ENCODE results near the gene RPGR. TPM values are rescaled to one million over a fixed set of nuclear protein-coding genes. Genes with fewer than 3 reads are reported as not detected.

Gene RPGR
- total RNA-seq, 1 donor from 2014 or later: 12.1 TPM

DNA sequence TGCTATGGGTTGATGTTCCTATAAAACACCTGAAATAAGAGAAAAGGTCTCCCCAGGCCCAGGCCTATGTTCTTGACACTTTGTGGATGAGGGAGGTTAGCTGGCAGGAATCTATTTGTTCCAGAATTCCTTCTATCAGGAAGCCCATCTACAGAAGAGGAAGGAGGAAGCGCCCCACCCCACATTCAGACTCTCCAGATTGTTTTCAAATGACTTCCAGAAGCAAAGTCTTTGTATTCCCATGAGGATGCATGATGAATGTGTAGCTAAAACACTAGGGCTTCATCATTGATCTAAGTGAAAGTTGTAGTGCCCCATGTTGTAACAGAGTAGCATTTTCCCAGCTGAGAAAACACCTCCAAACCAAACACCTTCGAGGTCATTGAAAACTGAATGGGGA, 41.5 kb upstream of the RPGR start:
- H3K36me3 Mint-ChIP-seq: no peaks in the 10 kb centered on the region
- TF ChIP-seq, protein P1, sequence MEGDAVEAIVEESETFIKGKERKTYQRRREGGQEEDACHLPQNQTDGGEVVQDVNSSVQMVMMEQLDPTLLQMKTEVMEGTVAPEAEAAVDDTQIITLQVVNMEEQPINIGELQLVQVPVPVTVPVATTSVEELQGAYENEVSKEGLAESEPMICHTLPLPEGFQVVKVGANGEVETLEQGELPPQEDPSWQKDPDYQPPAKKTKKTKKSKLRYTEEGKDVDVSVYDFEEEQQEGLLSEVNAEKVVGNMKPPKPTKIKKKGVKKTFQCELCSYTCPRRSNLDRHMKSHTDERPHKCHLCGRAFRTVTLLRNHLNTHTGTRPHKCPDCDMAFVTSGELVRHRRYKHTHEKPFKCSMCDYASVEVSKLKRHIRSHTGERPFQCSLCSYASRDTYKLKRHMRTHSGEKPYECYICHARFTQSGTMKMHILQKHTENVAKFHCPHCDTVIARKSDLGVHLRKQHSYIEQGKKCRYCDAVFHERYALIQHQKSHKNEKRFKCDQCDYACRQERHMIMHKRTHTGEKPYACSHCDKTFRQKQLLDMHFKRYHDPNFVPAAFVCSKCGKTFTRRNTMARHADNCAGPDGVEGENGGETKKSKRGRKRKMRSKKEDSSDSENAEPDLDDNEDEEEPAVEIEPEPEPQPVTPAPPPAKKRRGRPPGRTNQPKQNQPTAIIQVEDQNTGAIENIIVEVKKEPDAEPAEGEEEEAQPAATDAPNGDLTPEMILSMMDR (IDR thresholded peaks at IDR 0.05; ENCODE audit: unreplicated experiment): no peak
- no peak overlapping the region for H3K4me3 Mint-ChIP-seq
- DNase-seq (ENCODE audit: low spot score in 2 of 2, unreplicated experiment in 2 of 2): no peak
- peaks cover 4% of the 10 kb centered on the region for H3K4me1 Mint-ChIP-seq
- H3K27me3 Mint-ChIP-seq (ENCODE audit: low read depth): peaks cover 19% of the 10 kb centered on the region
- peaks cover 28% of the 10 kb centered on the region for H3K9me3 Mint-ChIP-seq
- H3K27ac Mint-ChIP-seq: no peak overlapping the region

DNA sequence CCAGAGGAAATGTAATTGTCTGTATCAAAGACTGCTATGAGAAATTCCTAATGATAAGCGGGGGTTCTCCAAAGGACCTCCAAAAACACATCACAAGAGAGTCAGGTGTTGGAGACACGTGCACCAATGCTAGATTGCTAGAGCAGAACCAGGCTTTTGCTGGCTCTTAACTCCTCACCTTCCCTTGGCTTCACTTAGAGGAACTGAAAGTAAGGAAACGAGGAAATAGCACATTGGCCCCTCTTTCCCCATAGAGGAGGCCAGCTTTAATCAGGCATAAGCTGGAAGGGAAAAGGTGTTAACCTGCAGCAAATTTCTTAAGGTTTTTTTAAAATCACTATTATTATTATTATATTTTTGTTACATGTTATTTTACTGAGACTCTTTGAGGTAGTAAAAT, 38.6 kb upstream of the RPGR start:
- no peak overlapping the region for H3K27ac Mint-ChIP-seq
- H3K9me3 Mint-ChIP-seq: peaks cover 25% of the 10 kb centered on the region
- no peaks in the 10 kb centered on the region for H3K36me3 Mint-ChIP-seq
- no peak for DNase-seq (ENCODE audit: low spot score in 2 of 2, unreplicated experiment in 2 of 2)
- H3K27me3 Mint-ChIP-seq (ENCODE audit: low read depth): peaks cover 7% of the 10 kb centered on the region
- TF ChIP-seq, protein P1 (IDR thresholded peaks at IDR 0.05; ENCODE audit: unreplicated experiment): no peak
- no peak overlapping the region for H3K4me3 Mint-ChIP-seq
- no peaks in the 10 kb centered on the region for H3K4me1 Mint-ChIP-seq

DNA sequence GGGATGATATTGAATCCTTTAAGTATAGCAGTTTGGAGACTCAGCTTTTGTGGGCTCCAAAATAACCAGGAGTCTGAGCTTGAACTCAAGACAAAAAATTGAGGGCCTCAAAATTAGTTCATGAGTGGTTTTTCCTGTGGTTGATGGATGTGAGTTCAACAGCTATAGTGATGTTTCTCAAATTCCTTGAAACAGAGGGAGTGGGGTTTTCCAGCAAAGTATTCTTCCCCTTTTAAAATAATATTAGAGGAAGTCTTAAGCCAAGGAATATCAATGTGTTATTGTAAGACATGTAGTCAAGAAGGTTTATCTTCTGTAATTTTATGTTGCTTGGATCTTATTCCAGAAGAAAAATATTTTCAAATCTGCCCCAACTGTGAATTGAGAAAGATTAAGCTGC, 35.7 kb upstream of the RPGR start:
- no peak for DNase-seq (ENCODE audit: low spot score in 2 of 2, unreplicated experiment in 2 of 2)
- H3K36me3 Mint-ChIP-seq: no peaks in the 10 kb centered on the region
- H3K27ac Mint-ChIP-seq: peak overlapping the region; percentile 21
- no peaks in the 10 kb centered on the region for H3K4me1 Mint-ChIP-seq
- no peak overlapping the region for H3K4me3 Mint-ChIP-seq
- TF ChIP-seq, protein P1 (IDR thresholded peaks at IDR 0.05; ENCODE audit: unreplicated experiment): no peak
- no peaks in the 10 kb centered on the region for H3K27me3 Mint-ChIP-seq (ENCODE audit: low read depth)
- peaks cover 14% of the 10 kb centered on the region for H3K9me3 Mint-ChIP-seq

DNA sequence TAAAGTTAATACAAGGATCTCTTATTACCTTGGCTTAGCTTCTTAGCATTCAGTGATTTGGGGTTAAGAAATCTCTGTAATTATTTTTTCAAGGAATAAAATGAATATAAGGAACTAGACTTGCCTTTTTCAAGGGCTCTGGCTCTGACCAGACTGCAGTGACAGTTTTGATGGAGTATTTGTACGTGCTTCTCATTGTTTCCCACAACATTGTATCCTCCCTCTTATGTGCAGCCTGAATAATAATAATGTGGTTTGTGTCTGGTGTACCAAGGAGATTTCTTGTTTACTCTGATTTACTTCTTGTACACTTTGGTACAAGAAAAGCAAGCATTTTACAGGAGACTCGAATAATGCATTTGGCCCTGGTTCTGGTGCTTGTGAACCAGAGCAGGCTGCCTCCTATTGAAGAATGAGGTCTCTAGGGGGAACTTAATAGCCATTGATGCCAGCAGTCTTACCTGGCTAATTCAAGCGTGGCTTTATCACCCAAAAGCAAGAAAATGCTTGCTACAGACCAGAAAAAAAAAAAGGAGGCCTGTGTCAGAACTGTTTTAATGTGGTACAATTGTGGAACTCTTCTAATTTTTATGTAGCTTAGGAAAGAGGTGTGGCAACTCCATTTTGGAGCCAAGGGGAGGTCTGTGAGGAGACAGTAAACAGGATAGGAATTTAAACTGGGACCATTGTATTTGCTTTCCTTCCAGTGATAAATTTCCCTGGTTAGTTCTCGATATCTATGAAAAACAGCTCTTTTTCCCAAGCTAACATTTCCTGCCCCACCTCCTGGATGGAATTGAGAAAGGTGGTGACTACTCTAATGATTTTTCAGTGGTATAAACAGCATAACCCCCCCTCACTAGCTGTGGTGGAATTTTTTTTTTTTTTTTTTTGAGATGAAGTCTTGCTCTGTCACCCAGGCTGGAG, 30.7 kb upstream of the RPGR start:
- Mint-ChIP-seq H3K4me1 (no peaks in the 10 kb centered on the region), H3K36me3 (no peaks in the 10 kb centered on the region), H3K4me3 (no peak overlapping the region), H3K27me3 (ENCODE audit: low read depth) (no peaks in the 10 kb centered on the region), H3K27ac (no peak overlapping the region), H3K9me3 (no peaks in the 10 kb centered on the region)
- DNase-seq (ENCODE audit: low spot score in 2 of 2, unreplicated experiment in 2 of 2): no peak
- TF ChIP-seq, protein P1 (IDR thresholded peaks at IDR 0.05; ENCODE audit: unreplicated experiment): no peak

DNA sequence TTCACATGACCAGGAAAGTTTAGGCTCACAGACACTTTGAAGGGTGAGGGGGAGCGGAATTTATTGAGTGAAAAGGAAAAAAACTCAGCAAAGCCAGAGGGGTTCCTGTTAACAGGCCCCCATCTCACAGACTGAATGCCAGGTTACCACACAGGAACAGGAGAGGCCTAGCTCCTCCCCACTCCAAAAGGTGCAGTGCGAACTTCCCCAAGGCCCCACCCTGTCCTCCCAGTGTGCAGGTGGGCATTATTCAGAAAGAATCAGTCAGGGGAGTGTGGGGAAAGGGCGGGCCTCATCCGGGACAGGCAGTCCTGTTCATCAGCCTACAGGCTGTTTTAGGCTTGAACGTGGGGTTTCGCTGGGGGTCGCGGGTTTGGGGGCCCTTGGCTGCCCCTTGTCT, 29.1 kb upstream of the RPGR start:
- TF ChIP-seq, protein P1 (IDR thresholded peaks at IDR 0.05; ENCODE audit: unreplicated experiment): no peak
- no peak for DNase-seq (ENCODE audit: low spot score in 2 of 2, unreplicated experiment in 2 of 2)
- H3K36me3 Mint-ChIP-seq: no peaks in the 10 kb centered on the region
- H3K9me3 Mint-ChIP-seq: no peaks in the 10 kb centered on the region
- H3K27me3 Mint-ChIP-seq (ENCODE audit: low read depth): no peaks in the 10 kb centered on the region
- no peaks in the 10 kb centered on the region for H3K4me1 Mint-ChIP-seq
- H3K27ac Mint-ChIP-seq: no peak overlapping the region
- no peak overlapping the region for H3K4me3 Mint-ChIP-seq
